NB4 (cell line): ENCODE data around the gene COQ5.

Experiments used
- MYC ChIP-seq: IDR thresholded peaks from 2 replicates; pipeline ENCODE4 v1.6.1; 2011; ENCODE audit warnings: low read depth, low read length
- POLR2A ChIP-seq: IDR thresholded peaks from 2 replicates; pipeline ENCODE4 v1.6.1; 2011; ENCODE audit warnings: mild to moderate bottlenecking; ENCODE audit not compliant: insufficient read length; ENCODE audit errors: extremely low read depth
- TF ChIP-seq, protein P1 (sequence below): IDR thresholded peaks from one replicate; pipeline ENCODE4 v1.5.1; 2012; ENCODE audit warnings: low read depth, low read length
- TF ChIP-seq, protein P2 (sequence below): IDR thresholded peaks from 2 replicates; pipeline ENCODE4 v1.6.1; 2011; ENCODE audit warnings: low read depth, low read length

DNA sequence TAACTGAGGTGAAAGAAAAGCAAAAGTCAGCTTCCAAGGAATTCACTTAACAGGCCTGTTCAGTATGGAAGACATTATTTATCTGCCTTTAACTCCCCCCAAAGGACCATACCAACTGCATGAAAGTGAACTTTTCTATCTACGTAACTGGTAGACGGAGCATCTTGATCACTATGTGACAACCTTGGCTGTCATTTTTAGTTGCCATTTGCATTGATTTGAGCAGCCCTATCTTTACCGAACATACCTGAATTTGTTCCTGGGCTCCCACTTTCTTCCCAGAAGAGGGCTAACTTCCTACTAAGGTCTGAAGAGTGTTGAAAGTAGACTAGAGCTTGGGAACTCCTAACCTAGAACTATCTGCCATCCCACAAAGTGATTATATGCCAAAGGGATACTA lies 68.8 kb downstream of the COQ5 start:
- TF ChIP-seq, protein P1, sequence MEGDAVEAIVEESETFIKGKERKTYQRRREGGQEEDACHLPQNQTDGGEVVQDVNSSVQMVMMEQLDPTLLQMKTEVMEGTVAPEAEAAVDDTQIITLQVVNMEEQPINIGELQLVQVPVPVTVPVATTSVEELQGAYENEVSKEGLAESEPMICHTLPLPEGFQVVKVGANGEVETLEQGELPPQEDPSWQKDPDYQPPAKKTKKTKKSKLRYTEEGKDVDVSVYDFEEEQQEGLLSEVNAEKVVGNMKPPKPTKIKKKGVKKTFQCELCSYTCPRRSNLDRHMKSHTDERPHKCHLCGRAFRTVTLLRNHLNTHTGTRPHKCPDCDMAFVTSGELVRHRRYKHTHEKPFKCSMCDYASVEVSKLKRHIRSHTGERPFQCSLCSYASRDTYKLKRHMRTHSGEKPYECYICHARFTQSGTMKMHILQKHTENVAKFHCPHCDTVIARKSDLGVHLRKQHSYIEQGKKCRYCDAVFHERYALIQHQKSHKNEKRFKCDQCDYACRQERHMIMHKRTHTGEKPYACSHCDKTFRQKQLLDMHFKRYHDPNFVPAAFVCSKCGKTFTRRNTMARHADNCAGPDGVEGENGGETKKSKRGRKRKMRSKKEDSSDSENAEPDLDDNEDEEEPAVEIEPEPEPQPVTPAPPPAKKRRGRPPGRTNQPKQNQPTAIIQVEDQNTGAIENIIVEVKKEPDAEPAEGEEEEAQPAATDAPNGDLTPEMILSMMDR: no peak
- TF ChIP-seq, protein P2, sequence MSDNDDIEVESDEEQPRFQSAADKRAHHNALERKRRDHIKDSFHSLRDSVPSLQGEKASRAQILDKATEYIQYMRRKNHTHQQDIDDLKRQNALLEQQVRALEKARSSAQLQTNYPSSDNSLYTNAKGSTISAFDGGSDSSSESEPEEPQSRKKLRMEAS: no peak
- TF ChIP-seq POLR2A (no peak), MYC (no peak)
